Heart right ventricle (tissue), 16 donors: ENCODE results near the gene HDDC3. TPM values are rescaled to one million over a fixed set of nuclear protein-coding genes. Genes with fewer than 3 reads are reported as not detected.
A peak's percentile ranks its signal among the peaks of the same experiment; 100 is the strongest.

Source experiments
- ATAC-seq, 8 donors: fragments of 200-7000 bp; cut with Tn5 transposase; one replicate each; pipeline ENCODE4 v1.9.1; 2020; ENCODE audit warnings: mild to moderate bottlenecking in 8 of 8, moderate library complexity in 8 of 8, moderate number of reproducible peaks in 1 of 8
- DNase-seq, 2 donors: peaks; one replicate each; pipeline ENCODE4 v3.0.0-alpha.2; 2020
- H3K27ac ChIP-seq, 10 donors: fragments of 200-600 bp; sonication (generic) in 2 of 10; one replicate each; pipeline versions ENCODE4 v1.5.0 to v1.8.0; 2020 to 2022; ENCODE audit warnings: mild to moderate bottlenecking in 3 of 10
- H3K27me3 ChIP-seq, 7 donors: fragments of 200-600 bp; one replicate each; pipeline ENCODE4 v1.8.0; 2021 to 2022; ENCODE audit warnings: mild to moderate bottlenecking in 2 of 7
- H3K36me3 ChIP-seq, 9 donors: fragments of 200-600 bp; sonication (generic) in 1 of 9; one replicate each; pipeline versions ENCODE4 v1.5.0 to v1.8.0; 2020 to 2022; ENCODE audit warnings: mild to moderate bottlenecking in 2 of 9
- H3K4me1 ChIP-seq, 9 donors: fragments of 200-600 bp; sonication (generic) in 1 of 9; one replicate each; pipeline versions ENCODE4 v1.5.0 to v1.8.0; 2020 to 2022; ENCODE audit warnings: mild to moderate bottlenecking in 4 of 9
- H3K4me3 ChIP-seq, 10 donors: fragments of 200-600 bp; sonication (generic) in 2 of 10; one replicate each; pipeline versions ENCODE4 v1.5.0 to v1.8.0; 2020 to 2022; ENCODE audit warnings: mild to moderate bottlenecking in 7 of 10, moderate library complexity in 2 of 10
- H3K9me3 ChIP-seq, 11 donors: fragments of 200-600 bp in 10 of 11; sonication (generic) in 2 of 11; one replicate each; pipeline versions ENCODE4 v1.5.0 to v1.8.0; 2013 to 2022; ENCODE audit warnings: mild to moderate bottlenecking in 2 of 11, control low read depth in 1 of 11, moderate library complexity in 1 of 11
- WGBS, 2 donors: extraction: QIAGEN DNeasy Blood & Tissue Kit; methylation state at CpG; one replicate each; pipeline ENCODE4 v1.1.7; 2013; ENCODE audit warnings: inconsistent platforms in 1 of 2; 5-methylcytosine and 5-hydroxymethylcytosine counted together
- intact Hi-C, 10 donors: fragments of 100-400 bp; cut with DNase I; formaldehyde crosslinking; loops; one replicate each; pipeline versions ENCODE4 v1.11.1 to v1.14.2; 2022
- polyA plus RNA-seq, 2 donors: library from polyadenylated mRNA; stranded (reverse); fragments of 200-250 nt; gene quantifications; one replicate each; pipeline ENCODE4 v1.2.3, GENCODE V29; 2013
- total RNA-seq, 10 donors: library from RNA; stranded (reverse); fragmentation: NEBNext Ultra II Directional in 3 of 10; extraction: Animal tissue kit (Norgen Biotek cat#: 25700) in 3 of 10; gene quantifications; one replicate each; pipeline versions ENCODE4 v1.2.1 to v1.2.4, GENCODE V29; 2021 to 2023
- TF ChIP-seq, protein P1 (sequence below), 9 donors: fragments of 200-600 bp; sonication (generic) in 2 of 9; IDR thresholded peaks; one replicate each; pipeline versions ENCODE4 v1.5.0 to v1.8.0; 2021 to 2022; ENCODE audit warnings: antibody characterized with exemption in 9 of 9, mild to moderate bottlenecking in 5 of 9, moderate library complexity in 1 of 9
- donor health status: Arrhythmogenic right ventricular cardiomyopathy.
- donor health status: ischemic (EF 13 %, LVEDD 7.1; RV severe dilation, severe dysfunction).
- donor health status: healthy with polysubstance abuse.
- donor health status: DM: no; HTN: yes; CAD: no.
- donor health status: DM: no; HTN: no; CAD: no.
- donor health status: ischemic (EF 25% LVEDD 6.9; RV normal size, moderate dysfunction).
- donor health status: ischemic (EF 25% LVEDD 5.7; RV mildly dilated, moderate dysfunction).
- donor health status: healthy.
- donor health status: DM: yes; HTN: yes; CAD: no.
- donor health status: Ischemic cardiomyopathy.
- donor health status: ischemic (EF 35%, LVEDD 5.7; RV mildly dilated, moderate dysfunction).
- donor health status: nonischemic (EF 11% LVEDD 7.7; RV severe dilation, severe dysfunction).
- donor health status: DM: yes; HTN: yes; CAD: no.
- donor health status: PGD.
- donor health status: ischemic (EF 29% LVEDD 5.4; RV normal size, mild dysfunction).
- donor health status: nonischemic (EF 23%, LVEDD 6.1; RV moderate dilation, normal function).

HDDC3 gene
- total and polyA plus RNA-seq, 12 donors = 10.7 to 18.2 (median 14.7) TPM

GRCh38 chr15:90939756-90940155, 7.4 kb upstream of the HDDC3 start:
- TF ChIP-seq, protein P1, sequence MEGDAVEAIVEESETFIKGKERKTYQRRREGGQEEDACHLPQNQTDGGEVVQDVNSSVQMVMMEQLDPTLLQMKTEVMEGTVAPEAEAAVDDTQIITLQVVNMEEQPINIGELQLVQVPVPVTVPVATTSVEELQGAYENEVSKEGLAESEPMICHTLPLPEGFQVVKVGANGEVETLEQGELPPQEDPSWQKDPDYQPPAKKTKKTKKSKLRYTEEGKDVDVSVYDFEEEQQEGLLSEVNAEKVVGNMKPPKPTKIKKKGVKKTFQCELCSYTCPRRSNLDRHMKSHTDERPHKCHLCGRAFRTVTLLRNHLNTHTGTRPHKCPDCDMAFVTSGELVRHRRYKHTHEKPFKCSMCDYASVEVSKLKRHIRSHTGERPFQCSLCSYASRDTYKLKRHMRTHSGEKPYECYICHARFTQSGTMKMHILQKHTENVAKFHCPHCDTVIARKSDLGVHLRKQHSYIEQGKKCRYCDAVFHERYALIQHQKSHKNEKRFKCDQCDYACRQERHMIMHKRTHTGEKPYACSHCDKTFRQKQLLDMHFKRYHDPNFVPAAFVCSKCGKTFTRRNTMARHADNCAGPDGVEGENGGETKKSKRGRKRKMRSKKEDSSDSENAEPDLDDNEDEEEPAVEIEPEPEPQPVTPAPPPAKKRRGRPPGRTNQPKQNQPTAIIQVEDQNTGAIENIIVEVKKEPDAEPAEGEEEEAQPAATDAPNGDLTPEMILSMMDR (IDR thresholded peaks at IDR 0.05) = no peak
- peaks cover 0 to 87% (median 53%) of the 10 kb centered on the region in 9 donors for H3K36me3 ChIP-seq
- no peak overlapping the region for H3K27ac ChIP-seq
- H3K27me3 ChIP-seq = no peaks in the 10 kb centered on the region
- ATAC-seq (no peak), DNase-seq (no peak)
- H3K9me3 ChIP-seq = no peaks in the 10 kb centered on the region
- 76 to 95% methylated on average over 7 of the region's 7 CpGs for whole genome bisulfite sequencing, 2 donors
- H3K4me1 ChIP-seq = peaks cover 6 to 20% (median 14%) of the 10 kb centered on the region in 9 donors
- intact Hi-C loops = no loop called here
- H3K4me3 ChIP-seq = no peak overlapping the region

GRCh38 chr15:90938261-90938660, 5.9 kb upstream of the HDDC3 start:
- H3K36me3 ChIP-seq = peaks cover 0 to 72% (median 44%) of the 10 kb centered on the region in 9 donors
- intact Hi-C loops = no loop called here
- ATAC-seq (no peak), DNase-seq (no peak)
- TF ChIP-seq, protein P1 (IDR thresholded peaks at IDR 0.05) = no peak
- peaks cover 6 to 32% (median 22%) of the 10 kb centered on the region in 9 donors for H3K4me1 ChIP-seq
- H3K9me3 ChIP-seq = no peaks in the 10 kb centered on the region
- H3K27me3 ChIP-seq = no peaks in the 10 kb centered on the region
- 87 to 91% methylated on average over 5 of the region's 5 CpGs for WGBS, 2 donors
- no peak overlapping the region for H3K4me3 ChIP-seq
- H3K27ac ChIP-seq = no peak overlapping the region

DNA sequence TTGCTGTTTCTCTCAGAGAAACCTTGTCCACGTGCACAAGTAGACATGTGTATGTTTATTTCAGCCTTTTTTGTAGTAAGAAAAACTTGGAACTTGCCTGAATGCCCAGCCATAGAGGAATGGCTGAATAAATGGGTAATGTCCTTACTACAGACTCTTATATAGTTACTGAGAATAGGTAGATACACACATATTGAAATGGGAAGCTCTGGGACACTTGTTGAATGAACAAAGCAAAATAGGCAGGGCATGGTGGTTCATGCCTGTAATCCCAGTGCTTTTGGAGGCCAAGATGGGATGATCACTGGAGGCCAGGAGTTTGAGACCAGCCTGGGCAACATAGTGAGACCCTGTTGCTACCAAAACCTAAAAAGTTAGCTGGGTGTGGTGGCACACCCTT, 4.5 kb upstream of the HDDC3 start:
- Histone ChIP-seq H3K4me3 (no peak overlapping the region), H3K27me3 (no peaks in the 10 kb centered on the region), H3K9me3 (no peaks in the 10 kb centered on the region), H3K36me3 (peaks cover 0 to 58% (median 31%) of the 10 kb centered on the region in 9 donors), H3K4me1 (peaks cover 6 to 43% (median 28%) of the 10 kb centered on the region in 9 donors), H3K27ac (no peak overlapping the region)
- DNase-seq = no peak
- WGBS, 2 donors = 80 to 91% methylated on average over 1 of the region's 1 CpG
- intact Hi-C loops = no loop called here
- TF ChIP-seq, protein P1 (IDR thresholded peaks at IDR 0.05) = no peak
- ATAC-seq = no peak

GRCh38 chr15:90934949-90935751, 2.8 kb upstream of the HDDC3 start, which contains the start of gene UNC45A:
Gene UNC45A (plus strand): TSS chr15:90935285. CDS start chr15:90935325, 40 bp downstream.
- Histone ChIP-seq H3K27ac (peak within 1 kb of the TSS; percentile 32 to 86 (median 75)), H3K9me3 (no peaks in the 10 kb centered on the region), H3K27me3 (no peaks in the 10 kb centered on the region), H3K4me3 (peak within 1 kb of the TSS; percentile 61 to 75 (median 66)), H3K4me1 (peaks cover 18 to 60% (median 45%) of the 10 kb centered on the region in 9 donors), H3K36me3 (peaks cover 0 to 41% (median 17%) of the 10 kb centered on the region in 9 donors)
- TF ChIP-seq, protein P1 (IDR thresholded peaks at IDR 0.05) = no peak
- intact Hi-C loops = loop anchor here in 5 of 10 donors (1.0 to 5.0 kb wide), 3 partner anchors 33 to 288 kb away; no protein-coding TSS in a partner anchor
- ATAC-seq (peak; percentile 85 to 91 (median 89)), DNase-seq (peak; percentile 91 to 95)
- WGBS, 2 donors = 1% methylated on average over 57 to 65 of the region's 65 CpGs
